Ovary (tissue), 9 donors: ENCODE results near the gene IQCC. TPM values are rescaled to one million over a fixed set of nuclear protein-coding genes. Genes with fewer than 3 reads are reported as not detected.

Experiments used
- DNase-seq, 5 donors: peaks; one replicate each; pipeline ENCODE4 v3.0.0-alpha.2; 2019 to 2020
- H3K27ac ChIP-seq, 2 donors: fragments of 200-600 bp; one replicate each; pipeline versions ENCODE4 v1.5.1 to v1.8.0; 2019 to 2022
- H3K27me3 ChIP-seq: fragments of 200-600 bp; one replicate; pipeline ENCODE4 v1.8.0; 2022
- H3K36me3 ChIP-seq: fragments of 200-600 bp; sonication (generic); one replicate; pipeline ENCODE4 v1.5.1; 2019
- H3K4me1 ChIP-seq: one replicate; pipeline ENCODE4 v1.8.1; 2013; ENCODE audit warnings: mild to moderate bottlenecking, moderate library complexity; ENCODE audit not compliant: insufficient read depth
- H3K4me3 ChIP-seq: fragments of 200-600 bp; sonication (generic); one replicate; pipeline ENCODE4 v1.5.1; 2017
- H3K9me3 ChIP-seq, 2 donors: fragments of 200-600 bp in 1 of 2; sonication (generic) in 1 of 2; one replicate each; pipeline versions ENCODE4 v1.5.1 to v1.8.1; 2013 to 2019; ENCODE audit warnings: mild to moderate bottlenecking in 1 of 2, moderate library complexity in 1 of 2
- CTCF ChIP-seq, 3 donors: fragments of 450-650 bp in 2 of 3; fragments of 200-600 bp in 1 of 3; IDR thresholded peaks; one replicate each; pipeline versions ENCODE4 v1.5.1 to v1.8.0; 2016 to 2022; ENCODE audit warnings: antibody characterized with exemption in 3 of 3, mild to moderate bottlenecking in 1 of 3
- EP300 ChIP-seq: sonication (generic); formaldehyde crosslinking; IDR thresholded peaks from one replicate; pipeline ENCODE4 v1.6.1; 2017; ENCODE audit warnings: antibody characterized with exemption
- POLR2A ChIP-seq: fragments of 450-650 bp; IDR thresholded peaks from one replicate; pipeline ENCODE4 v1.6.1; 2017; ENCODE audit warnings: antibody characterized with exemption, mild to moderate bottlenecking, moderate library complexity
- WGBS, 3 donors: extraction: QIAGEN DNeasy Blood & Tissue Kit in 1 of 3; methylation state at CpG; one replicate each; pipeline versions ENCODE4 v1.1.5 to v1.1.7; 2013 to 2017; 5-methylcytosine and 5-hydroxymethylcytosine counted together
- intact Hi-C, 4 donors: fragments of 100-400 bp; cut with DNase I; formaldehyde crosslinking; loops; one replicate each; pipeline versions ENCODE4 v1.11.0 to v1.15.1; 2022 to 2023
- polyA plus RNA-seq, 2 donors: library from polyadenylated mRNA; stranded (reverse); fragments of 200-250 nt in 1 of 2; fragments of 350-450 nt in 1 of 2; fragmentation: Illumina TruSeq in 1 of 2; extraction: RNeasy Lipid Tissue Mini Kit (QIAGEN cat#74804) in 1 of 2; gene quantifications; one replicate each; pipeline ENCODE4 v1.2.3, GENCODE V29; 2013 to 2014
- total RNA-seq, 7 donors: library from RNA; depleted of rRNA in 2 of 7; stranded (reverse); fragments of >200 nt in 2 of 7; fragmentation: NEBNext Ultra II Directional in 3 of 7; extraction: Animal tissue kit (Norgen Biotek cat#: 25700) in 3 of 7; gene quantifications; one replicate each; pipeline versions ENCODE4 v1.1.0 to v1.2.4, GENCODE V29; 2016 to 2023
- donor health status: DM: no; HTN: no; CAD: no; lungs with moderate emphysema.
- donor health status: DM: no; HTN: no; CAD: no.
- donor health status: Bipolar disorder and iron deficiency.
- donor health status: DM: yes; HTN: yes; CAD: no.
- donor health status: DM: no; HTN: no; CAD: no.
- donor health status: DM: yes; HTN: yes; CAD: no.

Gene IQCC
- total and polyA plus RNA-seq, 9 donors = 2.3 to 4.7 (median 2.6) TPM

- H3K36me3 ChIP-seq = no peaks in the 10 kb centered on the region
- H3K27ac ChIP-seq = peak overlapping the region in 1 of 2 donors; percentile 67
- 46 to 69% (median 65%) methylated on average over 3 of the region's 3 CpGs for WGBS, 3 donors
- TF ChIP-seq EP300 (no peak), CTCF (IDR thresholded peaks at IDR 0.05) (no peak), POLR2A (no peak)
- intact Hi-C loops = no loop called here
- H3K4me3 ChIP-seq = no peak overlapping the region
- no peak for DNase-seq
- H3K27me3 ChIP-seq = no peaks in the 10 kb centered on the region
- H3K9me3 ChIP-seq = no peaks in the 10 kb centered on the region
- peaks cover 9% of the 10 kb centered on the region for H3K4me1 ChIP-seq
These were observed 18.2 kb downstream of the IQCC start for GRCh38 chr1:32223683-32224082.

GRCh38 chr1:32224285-32224684, 18.8 kb downstream of the IQCC start:
- TF ChIP-seq POLR2A = no peak
- no peak for DNase-seq
- H3K36me3 ChIP-seq = no peaks in the 10 kb centered on the region
- H3K4me1 ChIP-seq = peaks cover 9% of the 10 kb centered on the region
- no peak overlapping the region for H3K27ac ChIP-seq
- no peaks in the 10 kb centered on the region for H3K27me3 ChIP-seq
- H3K9me3 ChIP-seq = no peaks in the 10 kb centered on the region
- intact Hi-C loops = no loop called here
- H3K4me3 ChIP-seq = no peak overlapping the region
- WGBS, 3 donors = 86 to 91% (median 87%) methylated on average over 4 of the region's 4 CpGs

GRCh38 chr1:32228771-32229170, 23.3 kb downstream of the IQCC start:
- H3K4me3 ChIP-seq = no peak overlapping the region
- no peak overlapping the region for H3K27ac ChIP-seq
- intact Hi-C loops = no loop called here
- TF ChIP-seq CTCF (IDR thresholded peaks at IDR 0.05) (no peak), POLR2A (no peak), EP300 (no peak)
- H3K27me3 ChIP-seq = no peaks in the 10 kb centered on the region
- H3K4me1 ChIP-seq = no peaks in the 10 kb centered on the region
- no peak for DNase-seq
- no peaks in the 10 kb centered on the region for H3K9me3 ChIP-seq
- WGBS, 3 donors = 68 to 72% (median 71%) methylated on average over 3 of the region's 3 CpGs
- H3K36me3 ChIP-seq = no peaks in the 10 kb centered on the region

GRCh38 chr1:32231843-32232432, 26.5 kb downstream of the IQCC start:
- H3K9me3 ChIP-seq = no peaks in the 10 kb centered on the region
- intact Hi-C loops = no loop called here
- 78 to 79% (median 79%) methylated on average over 5 of the region's 5 CpGs for WGBS, 3 donors
- no peak overlapping the region for H3K4me3 ChIP-seq
- no peaks in the 10 kb centered on the region for H3K36me3 ChIP-seq
- no peak overlapping the region for H3K27ac ChIP-seq
- no peak for DNase-seq
- TF ChIP-seq CTCF (IDR thresholded peaks at IDR 0.05) (no peak), POLR2A (no peak), EP300 (no peak)
- H3K27me3 ChIP-seq = no peaks in the 10 kb centered on the region
- peaks cover 6% of the 10 kb centered on the region for H3K4me1 ChIP-seq

GRCh38 chr1:32232558-32233304, 27.3 kb downstream of the IQCC start:
- 84 to 88% (median 86%) methylated on average over 8 of the region's 8 CpGs for WGBS, 3 donors
- Histone ChIP-seq H3K4me3 (no peak overlapping the region), H3K27ac (no peak overlapping the region), H3K36me3 (no peaks in the 10 kb centered on the region), H3K4me1 (peaks cover 6% of the 10 kb centered on the region), H3K27me3 (no peaks in the 10 kb centered on the region), H3K9me3 (no peaks in the 10 kb centered on the region)
- intact Hi-C loops = no loop called here
- TF ChIP-seq POLR2A = no peak
- no peak for TF ChIP-seq CTCF (IDR thresholded peaks at IDR 0.05)
- no peak for DNase-seq
